SK-N-SH (cell line): Measurements from ENCODE around the gene MYPN. TPM values are rescaled to one million over a fixed set of nuclear protein-coding genes. Genes with fewer than 3 reads are reported as not detected.

Source experiments
- CTCF ChIA-PET: fragments of 300-600, 350-600 bp; formaldehyde crosslinking; extraction: SDS; loops from one replicate; lab custom pipeline; 2021; lab: Yijun Ruan, JAX
- POLR2A ChIA-PET: fragments of 350-600 bp; sonication (Branson Sonifier 250); formaldehyde crosslinking; extraction: SDS; loops from one replicate; lab custom pipeline; 2020; ENCODE audit warnings: antibody characterized with exemption, inconsistent platforms; lab: Yijun Ruan, JAX
- DNase-seq: peaks from one replicate; pipeline ENCODE4 v3.0.0; 2012
- H2AFZ ChIP-seq: fragments of 200-600 bp; sonication (generic); 2 replicates; pipeline ENCODE4 v1.8.1; 2016; ENCODE audit warnings: antibody characterized with exemption, mild to moderate bottlenecking, low read depth
- H3F3A ChIP-seq: fragments of 200-600 bp; sonication (generic); replicated peaks from 2 replicates; pipeline ENCODE3; 2016; ENCODE audit warnings: antibody characterized with exemption, mild to moderate bottlenecking; ENCODE audit not compliant: insufficient read depth
- H3K27ac ChIP-seq, 2 experiments: fragments of 200-500 bp in 1 of 2; fragments of 200-600 bp in 1 of 2; sonication (Bioruptor generic) in 1 of 2; sonication (generic), shearing (Covaris generic) in 1 of 2; 2 replicates each; pipeline versions ENCODE4 v1.5.1 to v1.6.1; 2014 to 2016; ENCODE audit warnings: low read depth in 2 of 2, inconsistent platforms in 1 of 2, low read length in 1 of 2, mild to moderate bottlenecking in 1 of 2, mixed read lengths in 1 of 2
- H3K27me3 ChIP-seq: fragments of 200-600 bp; sonication (generic), shearing (Covaris generic); 2 replicates; pipeline ENCODE4 v1.6.1; 2016; ENCODE audit warnings: mixed run types; ENCODE audit not compliant: insufficient read depth
- H3K36me3 ChIP-seq, 2 experiments: fragments of 200-500 bp in 1 of 2; fragments of 200-600 bp in 1 of 2; sonication (Bioruptor generic) in 1 of 2; sonication (generic) in 1 of 2; replicated peaks in 1 of 2; 2 replicates each; pipeline versions ENCODE3 to v1.5.1; 2014 to 2016; ENCODE audit warnings: low read length in 1 of 2, mild to moderate bottlenecking in 1 of 2; ENCODE audit not compliant: insufficient read depth in 2 of 2, control insufficient read depth in 1 of 2
- H3K4me1 ChIP-seq, 2 experiments: fragments of 200-500 bp in 1 of 2; fragments of 200-600 bp in 1 of 2; sonication (Bioruptor generic) in 1 of 2; sonication (generic), shearing (Covaris generic) in 1 of 2; 2 replicates each; pipeline versions ENCODE4 v1.5.1 to v1.6.1; 2014 to 2016; ENCODE audit warnings: low read depth in 1 of 2, low read length in 1 of 2, mixed run types in 1 of 2; ENCODE audit not compliant: insufficient read depth in 2 of 2, control insufficient read depth in 1 of 2
- H3K4me2 ChIP-seq: fragments of 200-600 bp; sonication (generic), shearing (Covaris generic); 2 replicates; pipeline ENCODE4 v1.6.1; 2017; ENCODE audit warnings: mixed run types
- H3K4me3 ChIP-seq, 2 experiments: fragments of 200-500 bp in 1 of 2; fragments of 200-600 bp in 1 of 2; sonication (Bioruptor generic) in 1 of 2; sonication (generic), shearing (Covaris generic) in 1 of 2; 2 replicates each; pipeline versions ENCODE4 v1.5.1 to v1.8.1; 2014 to 2016; ENCODE audit warnings: low read depth in 2 of 2, inconsistent platforms in 1 of 2, low read length in 1 of 2, mild to moderate bottlenecking in 1 of 2, mixed read lengths in 1 of 2, moderate library complexity in 1 of 2
- H3K79me2 ChIP-seq: fragments of 200-600 bp; sonication (generic); 2 replicates; pipeline ENCODE4 v1.8.1; 2017; ENCODE audit warnings: mild to moderate bottlenecking; ENCODE audit not compliant: insufficient read depth
- H3K9ac ChIP-seq: fragments of 200-600 bp; sonication (generic); 2 replicates; pipeline ENCODE4 v1.6.1; 2017; ENCODE audit warnings: mixed run types
- H3K9me2 ChIP-seq: fragments of 200-600 bp; sonication (generic); 2 replicates; pipeline ENCODE4 v1.6.1; 2017; ENCODE audit warnings: mixed run types
- H3K9me3 ChIP-seq: fragments of 200-600 bp; sonication (generic); 2 replicates; pipeline ENCODE4 v1.6.1; 2017; ENCODE audit warnings: mixed run types, mild to moderate bottlenecking, moderate library complexity
- H4K20me1 ChIP-seq: fragments of 200-600 bp; sonication (generic); 2 replicates; pipeline ENCODE4 v1.6.1; 2017; ENCODE audit warnings: mild to moderate bottlenecking, mixed run types; ENCODE audit not compliant: insufficient read depth
- CHD2 ChIP-seq: fragments of 150-350 bp; IDR thresholded peaks from 2 replicates; pipeline ENCODE4 v1.6.1; 2018; ENCODE audit warnings: low read length; ENCODE audit not compliant: partially characterized antibody
- ELF1 ChIP-seq: IDR thresholded peaks from 2 replicates; pipeline ENCODE4 v1.4.0; 2012
- EP300 ChIP-seq, 2 experiments: IDR thresholded peaks; 2 replicates each; pipeline versions ENCODE4 v1.4.0 to v1.6.1; 2012; ENCODE audit warnings: borderline replicate concordance in 1 of 2, low read depth in 1 of 2, low read length in 1 of 2
- FOSL2 ChIP-seq: IDR thresholded peaks from 2 replicates; pipeline ENCODE4 v1.4.0; 2012; ENCODE audit warnings: low read depth, mild to moderate bottlenecking, moderate library complexity, borderline replicate concordance
- FOXJ3 ChIP-seq: sonication (generic); formaldehyde crosslinking; IDR thresholded peaks from 2 replicates; pipeline ENCODE4 v1.5.1; 2020; ENCODE audit warnings: mild to moderate bottlenecking, missing genetic modification reagents
- FOXM1 ChIP-seq: IDR thresholded peaks from 2 replicates; pipeline ENCODE4 v1.4.0; 2012; ENCODE audit warnings: low read depth, mild to moderate bottlenecking
- NFIC ChIP-seq: IDR thresholded peaks from 2 replicates; pipeline ENCODE4 v1.4.0; 2012; ENCODE audit warnings: borderline replicate concordance
- NRF1 ChIP-seq: IDR thresholded peaks from 2 replicates; pipeline ENCODE4 v1.6.1; 2012; ENCODE audit warnings: low read depth, mild to moderate bottlenecking, low read length
- PBX3 ChIP-seq: IDR thresholded peaks from 2 replicates; pipeline ENCODE4; 2012
- RAD21 ChIP-seq: IDR thresholded peaks from 2 replicates; pipeline ENCODE4 v1.6.1; 2012; ENCODE audit warnings: mild to moderate bottlenecking, low read length
- RCOR1 ChIP-seq: fragments of 150-350 bp; IDR thresholded peaks from 2 replicates; pipeline ENCODE4 v1.6.1; 2017; ENCODE audit warnings: antibody characterized with exemption, low read length
- REST ChIP-seq: IDR thresholded peaks from 2 replicates; pipeline ENCODE4 v1.6.1; 2012; ENCODE audit warnings: mild to moderate bottlenecking, low read depth, low read length, moderate library complexity
- TAF1 ChIP-seq: IDR thresholded peaks from 2 replicates; pipeline ENCODE4 v1.6.1; 2012; ENCODE audit warnings: low read depth, mild to moderate bottlenecking, low read length, moderate library complexity, borderline replicate concordance
- TCF12 ChIP-seq: IDR thresholded peaks from 2 replicates; pipeline ENCODE4 v1.4.0; 2012
- USF2 ChIP-seq: fragments of 150-350 bp; IDR thresholded peaks from 2 replicates; pipeline ENCODE4 v1.6.1; 2017; ENCODE audit warnings: antibody characterized with exemption, low read length, low read depth, borderline replicate concordance
- YY1 ChIP-seq: IDR thresholded peaks from 2 replicates; pipeline ENCODE4 v1.4.0; 2012; ENCODE audit warnings: low read depth, mild to moderate bottlenecking
- WGBS: methylation state at CpG from one replicate; pipeline ENCODE4 v1.1.6; 2017; ENCODE audit warnings: low lambda C conversion rate; 5-methylcytosine and 5-hydroxymethylcytosine counted together
- polyA plus RNA-seq, 3 experiments: library from polyadenylated mRNA; depleted of rRNA; stranded (reverse); fragments of >200 nt; gene quantifications; 2 replicates each; pipeline ENCODE4 v1.2.3, GENCODE V29; 2012
- TF ChIP-seq, protein P1 (sequence below): IDR thresholded peaks from 2 replicates; pipeline ENCODE4 v1.4.0; 2012; ENCODE audit warnings: low read depth, borderline replicate concordance
- TF ChIP-seq, protein P2 (sequence below): fragments of 200-600 bp; sonication (generic); IDR thresholded peaks from 2 replicates; pipeline ENCODE4 v1.6.1; 2017; ENCODE audit warnings: antibody characterized with exemption, mild to moderate bottlenecking, moderate library complexity
- TF ChIP-seq, protein P3 (sequence below): IDR thresholded peaks from 2 replicates; pipeline ENCODE4 v1.4.0; 2012; ENCODE audit warnings: low read depth

MYPN gene
- polyA plus RNA-seq, 1 of the 3 experiments (the other 2 are of a cell fraction), result 0.43 TPM

GRCh38 chr10:68249297-68249696 lies 140.0 kb downstream of the MYPN start:
- Histone ChIP-seq H3K79me2 (no peaks in the 10 kb centered on the region), H3K9me2 (no peaks in the 10 kb centered on the region), H2AFZ (no peak overlapping the region), H3K9me3 (no peaks in the 10 kb centered on the region), H3K4me3 (no peak overlapping the region), H3K27ac (no peak overlapping the region), H3K9ac (no peak overlapping the region), H3K27me3 (0 out of 2 replicates have a peak, but pooled peaks cover 6% of the 10 kb centered on the region), H3K4me1 (no peaks in the 10 kb centered on the region), H4K20me1 (no peaks in the 10 kb centered on the region), H3K36me3 (no peaks in the 10 kb centered on the region), H3F3A (no peaks in the 10 kb centered on the region), H3K4me2 (no peak overlapping the region)
- POLR2A ChIA-PET, result interaction anchor here (1.3 kb wide), 1 partner anchor 83 kb away, joined by 4 read pairs; the partner anchor contains the start of genes HNRNPH3 and PBLD
- no peak for DNase-seq
- 73% methylated on average over 4 of the region's 4 CpGs for WGBS
- no peak for TF ChIP-seq FOSL2
- TF ChIP-seq, protein P1, sequence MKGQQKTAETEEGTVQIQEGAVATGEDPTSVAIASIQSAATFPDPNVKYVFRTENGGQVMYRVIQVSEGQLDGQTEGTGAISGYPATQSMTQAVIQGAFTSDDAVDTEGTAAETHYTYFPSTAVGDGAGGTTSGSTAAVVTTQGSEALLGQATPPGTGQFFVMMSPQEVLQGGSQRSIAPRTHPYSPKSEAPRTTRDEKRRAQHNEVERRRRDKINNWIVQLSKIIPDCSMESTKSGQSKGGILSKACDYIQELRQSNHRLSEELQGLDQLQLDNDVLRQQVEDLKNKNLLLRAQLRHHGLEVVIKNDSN, result no peak
- no peak for TF ChIP-seq EP300 (IDR thresholded peaks at IDR 0.05; ENCODE audit: borderline replicate concordance in 1 of 2, low read depth in 1 of 2, low read length in 1 of 2)
- no peak for TF ChIP-seq NRF1
- no peak for TF ChIP-seq RCOR1
- no peak for TF ChIP-seq FOXM1
- CTCF ChIA-PET, result interaction anchor here (1.0 to 1.9 kb wide), 4 partner anchors 11 to 44 kb away, joined by 3 to 6 read pairs (median 4); no protein-coding TSS in a partner anchor

GRCh38 chr10:68251151-68251550 lies 141.9 kb downstream of the MYPN start:
- Histone ChIP-seq H3K27me3 (peaks cover 6% of the 10 kb centered on the region; the same call in 1 of the 2 replicates), H4K20me1 (no peaks in the 10 kb centered on the region), H3K27ac (no peak overlapping the region), H3K36me3 (no peaks in the 10 kb centered on the region), H2AFZ (no peak overlapping the region), H3K4me2 (no peak overlapping the region), H3K9me3 (no peaks in the 10 kb centered on the region), H3F3A (no peaks in the 10 kb centered on the region), H3K4me1 (no peaks in the 10 kb centered on the region), H3K79me2 (no peaks in the 10 kb centered on the region), H3K9ac (no peak overlapping the region), H3K4me3 (no peak overlapping the region), H3K9me2 (no peaks in the 10 kb centered on the region)
- WGBS, result 79% methylated on average over 5 of the region's 7 CpGs
- ChIA-PET POLR2A (no interaction called here), CTCF (interaction anchor here (0.6 to 1.5 kb wide), 3 partner anchors 17 to 51 kb away, joined by 3 to 6 read pairs (median 3); no protein-coding TSS in a partner anchor)
- DNase-seq, result no peak
- TF ChIP-seq, protein P1, result no peak
- TF ChIP-seq FOXM1, result no peak
- TF ChIP-seq YY1, result no peak
- no peak for TF ChIP-seq FOSL2
- no peak for TF ChIP-seq REST
- TF ChIP-seq FOXJ3, result no peak
- TF ChIP-seq PBX3, result no peak
- TF ChIP-seq RAD21, result no peak
- TF ChIP-seq USF2, result no peak
- no peak for TF ChIP-seq TCF12
- TF ChIP-seq, protein P2, sequence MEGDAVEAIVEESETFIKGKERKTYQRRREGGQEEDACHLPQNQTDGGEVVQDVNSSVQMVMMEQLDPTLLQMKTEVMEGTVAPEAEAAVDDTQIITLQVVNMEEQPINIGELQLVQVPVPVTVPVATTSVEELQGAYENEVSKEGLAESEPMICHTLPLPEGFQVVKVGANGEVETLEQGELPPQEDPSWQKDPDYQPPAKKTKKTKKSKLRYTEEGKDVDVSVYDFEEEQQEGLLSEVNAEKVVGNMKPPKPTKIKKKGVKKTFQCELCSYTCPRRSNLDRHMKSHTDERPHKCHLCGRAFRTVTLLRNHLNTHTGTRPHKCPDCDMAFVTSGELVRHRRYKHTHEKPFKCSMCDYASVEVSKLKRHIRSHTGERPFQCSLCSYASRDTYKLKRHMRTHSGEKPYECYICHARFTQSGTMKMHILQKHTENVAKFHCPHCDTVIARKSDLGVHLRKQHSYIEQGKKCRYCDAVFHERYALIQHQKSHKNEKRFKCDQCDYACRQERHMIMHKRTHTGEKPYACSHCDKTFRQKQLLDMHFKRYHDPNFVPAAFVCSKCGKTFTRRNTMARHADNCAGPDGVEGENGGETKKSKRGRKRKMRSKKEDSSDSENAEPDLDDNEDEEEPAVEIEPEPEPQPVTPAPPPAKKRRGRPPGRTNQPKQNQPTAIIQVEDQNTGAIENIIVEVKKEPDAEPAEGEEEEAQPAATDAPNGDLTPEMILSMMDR, result no peak
- no peak for TF ChIP-seq NFIC
- no peak for TF ChIP-seq ELF1
- TF ChIP-seq TAF1, result no peak
- TF ChIP-seq, protein P3, sequence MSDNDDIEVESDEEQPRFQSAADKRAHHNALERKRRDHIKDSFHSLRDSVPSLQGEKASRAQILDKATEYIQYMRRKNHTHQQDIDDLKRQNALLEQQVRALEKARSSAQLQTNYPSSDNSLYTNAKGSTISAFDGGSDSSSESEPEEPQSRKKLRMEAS, result no peak
- TF ChIP-seq CHD2, result no peak
